Fibroblast of skin of back (primary cell): ENCODE data around the gene ENTPD3.
"Not testable (repeated sequence)": the region's sequence is repeated elsewhere in the genome, so short reads cannot be mapped to it uniquely, and the experiment has no call there.

Experiments
- DNase-seq: peaks from one replicate; pipeline ENCODE4 v3.0.0-alpha.2; 2013

The ENTPD3 gene

GRCh38 chr3:40462838-40463237 is 75.9 kb downstream of the ENTPD3 start:
- DNase-seq: not testable (repeated sequence)

GRCh38 chr3:40463579-40463978 is 76.6 kb downstream of the ENTPD3 start:
- no peak for DNase-seq

DNA sequence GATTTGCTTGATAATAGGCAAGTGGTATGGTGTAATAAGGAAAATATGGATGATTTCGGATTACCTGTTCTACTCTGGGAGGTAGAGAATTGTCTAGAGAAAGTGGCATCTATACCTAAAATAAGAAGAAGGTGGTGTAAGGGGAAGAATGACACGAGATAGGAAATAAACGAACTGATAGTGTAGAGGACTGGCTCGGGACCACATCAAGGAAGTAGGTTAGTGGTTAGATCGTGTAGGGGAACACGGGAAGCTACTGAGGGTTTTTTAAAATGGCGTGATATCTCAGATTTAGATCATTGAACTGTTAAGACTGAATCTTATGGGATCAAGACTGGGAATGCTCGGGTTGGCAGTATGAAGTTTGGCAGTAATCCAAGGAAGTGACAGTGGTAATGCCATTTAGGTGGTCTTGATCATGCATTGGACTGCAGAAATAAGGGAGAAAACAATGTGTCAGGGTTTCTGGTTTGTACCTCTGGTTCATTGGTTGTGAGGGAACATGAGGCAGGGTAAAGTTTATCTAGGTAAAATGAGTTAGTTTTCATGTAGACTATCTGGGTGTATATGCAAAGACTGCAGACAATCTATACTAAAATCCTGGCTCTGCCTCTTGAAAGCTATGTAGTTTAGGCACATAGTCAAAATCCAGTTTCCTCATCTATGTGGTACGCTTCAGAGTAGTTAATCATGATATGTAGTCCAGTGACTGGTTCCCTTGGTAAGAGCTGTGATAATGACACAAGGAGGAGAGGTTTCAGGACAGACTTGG is 77.5 kb downstream of the ENTPD3 start:
- no peak for DNase-seq

DNA sequence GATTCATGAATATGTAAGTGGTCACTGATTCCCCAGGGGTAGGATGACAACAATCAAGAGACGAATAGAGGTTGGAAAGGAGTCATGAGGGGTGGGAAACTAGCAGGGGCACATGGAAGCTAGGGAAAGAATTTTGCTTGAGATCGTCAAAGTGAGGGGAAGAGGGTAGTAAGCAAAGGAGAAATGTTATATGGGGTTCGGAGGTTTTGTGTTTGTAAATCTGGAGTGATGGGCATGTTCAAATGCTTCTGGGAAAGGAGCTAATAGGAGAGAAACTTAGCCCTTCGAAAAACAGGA is 78.1 kb downstream of the ENTPD3 start:
- DNase-seq: no peak

GRCh38 chr3:40465456-40465855 is 78.5 kb downstream of the ENTPD3 start:
- DNase-seq: no peak

DNA sequence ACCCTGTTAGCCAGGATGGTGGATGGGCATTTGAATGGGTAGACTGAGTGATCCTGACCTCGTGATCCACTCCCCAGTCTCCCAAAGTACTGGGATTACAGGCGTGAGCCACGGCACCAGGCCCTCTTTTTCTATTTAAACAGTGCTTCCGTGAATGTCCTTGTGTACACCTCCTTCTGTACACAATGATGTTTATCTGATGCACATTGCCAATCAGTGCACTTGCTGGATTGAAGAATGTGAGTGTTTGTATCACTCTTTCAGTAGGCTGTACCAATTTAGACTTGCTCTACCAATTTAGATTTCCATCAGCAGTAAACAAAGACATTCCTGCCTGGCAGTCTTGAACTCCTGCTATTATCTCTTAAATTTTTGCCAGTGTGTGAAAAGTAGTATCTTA is 81.0 kb downstream of the ENTPD3 start:
- no peak for DNase-seq

- DNase-seq: no peak
Measured at GRCh38 chr3:40470701-40471100, 83.7 kb downstream of the ENTPD3 start.

DNA sequence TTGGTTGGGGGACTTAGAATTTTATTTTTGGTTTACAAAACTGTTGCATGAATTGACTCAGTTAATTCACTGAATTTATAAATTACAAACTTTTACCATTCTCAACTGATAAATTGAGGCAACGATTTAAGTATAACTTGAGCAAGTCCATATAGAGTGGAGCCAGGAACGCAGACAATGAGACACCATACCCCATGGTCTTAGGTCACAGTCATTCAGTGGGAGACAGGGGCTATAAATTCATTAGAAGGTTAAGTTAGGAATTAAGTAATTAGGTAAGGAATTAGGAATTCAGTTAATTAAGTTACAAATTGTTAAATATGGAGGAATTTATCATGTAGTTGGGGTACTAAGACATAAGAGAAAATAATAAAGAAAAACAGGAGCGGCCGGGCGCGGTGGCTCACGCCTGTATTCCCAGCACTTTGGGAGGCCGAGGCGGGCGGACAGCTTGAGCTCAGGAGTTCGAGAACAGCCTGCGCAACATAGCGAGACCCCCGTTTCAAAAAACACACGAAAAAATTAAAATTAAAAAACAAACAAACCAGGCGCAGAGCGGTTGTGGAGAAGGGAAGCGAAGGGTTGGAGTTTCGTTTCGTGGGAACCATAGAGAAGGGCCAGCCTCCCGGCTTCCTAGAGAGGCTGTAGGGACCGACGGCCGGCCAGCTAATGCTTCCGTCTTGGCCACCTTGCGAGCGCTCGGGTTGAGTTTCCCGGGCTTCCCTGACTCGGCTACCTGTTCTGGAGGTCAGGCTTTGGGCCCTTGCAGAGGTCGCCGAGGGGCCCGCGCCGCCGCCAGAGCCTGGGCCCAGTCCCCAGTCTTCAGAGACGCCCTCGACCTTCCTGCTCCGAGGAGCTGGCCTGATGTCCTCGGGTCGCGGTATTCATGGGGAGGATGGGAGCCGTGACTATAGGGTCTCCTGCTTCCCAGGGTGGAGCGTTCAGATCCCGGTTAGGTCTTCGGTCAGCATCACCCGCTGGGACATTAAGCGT is 89.8 kb downstream of the ENTPD3 start, which contains the start of gene ZNF619:
Gene ZNF619, plus strand, starts transcription at position 645 of the 993 bp plus-strand sequence. CDS start 858 bp downstream, outside the sequence.
- DNase-seq: peak; percentile 77

- DNase-seq: peak; percentile 6
Measured at GRCh38 chr3:40477666-40478065, 90.7 kb downstream of the ENTPD3 start.
